HG03064 (cell line): ENCODE measurements around the gene C5orf34.
A peak's percentile ranks its signal among the peaks of the same experiment; 100 is the strongest.
"Not testable (repeated sequence)": the region's sequence is repeated elsewhere in the genome, so short reads cannot be mapped to it uniquely, and the experiment has no call there.

ENCODE experiments used
- ATAC-seq: cut with Tn5 transposase; IDR thresholded peaks from one replicate; pipeline ENCODE4 v1.9.1; 2021; ENCODE audit warnings: low read depth; ENCODE audit not compliant: unreplicated experiment

C5orf34 gene

DNA sequence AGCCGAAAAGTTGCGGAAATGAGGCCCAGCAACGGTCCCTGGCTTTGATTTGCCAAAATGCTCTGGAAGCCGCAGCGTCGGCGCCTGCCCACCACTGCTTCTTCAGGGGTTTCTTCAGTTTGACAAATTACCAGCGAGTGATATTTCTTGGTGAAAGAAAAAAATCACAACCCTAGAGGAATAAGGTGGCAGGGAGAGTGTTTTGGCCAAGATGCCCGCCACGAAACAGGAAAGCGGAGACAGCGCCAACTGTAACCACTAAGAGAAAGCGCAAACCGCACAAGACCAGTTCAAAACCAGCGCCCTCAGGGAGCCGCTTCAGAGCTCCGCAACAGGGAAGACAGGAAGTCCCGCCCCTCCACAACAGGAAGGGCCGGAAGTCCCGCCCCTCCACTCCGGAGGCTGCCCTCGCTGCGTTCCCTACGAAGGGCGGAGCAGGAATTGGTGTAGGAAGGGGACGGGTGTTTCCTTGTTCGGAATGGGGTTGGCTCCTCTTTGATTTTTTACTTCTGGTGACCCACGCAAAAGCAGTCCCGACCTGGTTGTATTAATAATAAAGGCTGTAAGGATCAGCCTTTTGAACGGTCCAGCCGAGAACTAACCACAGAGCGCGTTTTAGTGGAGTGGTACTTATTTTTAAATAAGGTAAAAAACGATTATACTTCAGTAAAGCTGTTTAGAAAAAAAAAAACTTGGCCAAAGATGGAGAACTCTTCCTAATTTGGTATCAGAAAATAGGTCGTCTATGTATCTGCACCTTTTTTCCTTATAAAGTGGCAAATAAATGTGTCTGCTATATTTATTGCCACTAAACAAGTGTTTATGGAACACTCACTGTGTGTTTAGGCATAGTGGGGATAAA lies at the start of gene C5orf34:
C5orf34 (minus strand) TSS at position 333 of the 862 bp plus-strand sequence. CDS start 5,809 bp downstream, outside the sequence.
- peak; percentile 97 for ATAC-seq

DNA sequence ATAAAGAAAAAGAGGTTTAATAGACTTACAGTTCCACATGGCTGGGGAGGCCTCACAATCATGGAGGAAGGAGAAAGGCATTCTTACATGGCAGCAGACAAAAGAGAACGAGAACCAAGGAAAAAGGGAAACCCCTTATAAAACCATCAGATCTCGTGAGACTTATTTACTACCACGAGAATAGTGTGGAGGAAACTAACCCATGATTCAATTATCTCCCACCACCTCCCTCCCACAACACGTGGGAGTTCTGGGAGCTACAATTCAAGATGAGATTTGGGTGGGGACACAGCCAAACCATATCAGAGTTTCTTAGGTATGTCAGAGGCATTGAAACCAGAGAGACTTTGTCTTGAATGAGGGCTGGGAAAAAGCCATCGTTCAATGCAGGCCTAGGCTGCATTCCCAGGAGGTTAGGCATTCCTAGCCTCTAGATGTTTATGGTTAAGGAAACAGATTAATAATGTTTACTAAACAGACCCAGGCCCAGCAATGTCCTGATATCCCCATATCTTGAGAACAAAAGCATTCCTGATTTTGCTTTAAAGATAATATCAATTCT lies 49.4 kb upstream of the C5orf34 start:
- no peak for ATAC-seq

DNA sequence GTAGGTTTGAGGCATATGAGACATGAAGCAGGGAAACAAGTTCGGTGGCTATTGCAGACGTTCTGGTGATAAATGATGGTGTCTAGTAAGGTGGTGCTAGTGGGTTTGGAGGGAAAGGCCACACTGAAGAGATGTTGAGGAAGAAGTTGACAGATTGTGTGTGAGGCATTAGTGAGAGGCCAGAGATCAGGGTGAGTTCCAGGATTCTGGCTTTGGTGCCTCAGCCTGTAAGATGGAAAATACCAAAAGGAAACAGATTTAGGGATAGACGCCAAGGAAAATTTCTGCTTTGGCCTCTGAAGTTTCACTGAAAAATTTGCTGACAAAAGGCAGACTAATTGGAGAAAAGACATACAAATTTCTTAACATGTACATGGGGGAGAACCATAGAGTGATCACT lies 48.4 kb upstream of the C5orf34 start:
- no peak for ATAC-seq

DNA sequence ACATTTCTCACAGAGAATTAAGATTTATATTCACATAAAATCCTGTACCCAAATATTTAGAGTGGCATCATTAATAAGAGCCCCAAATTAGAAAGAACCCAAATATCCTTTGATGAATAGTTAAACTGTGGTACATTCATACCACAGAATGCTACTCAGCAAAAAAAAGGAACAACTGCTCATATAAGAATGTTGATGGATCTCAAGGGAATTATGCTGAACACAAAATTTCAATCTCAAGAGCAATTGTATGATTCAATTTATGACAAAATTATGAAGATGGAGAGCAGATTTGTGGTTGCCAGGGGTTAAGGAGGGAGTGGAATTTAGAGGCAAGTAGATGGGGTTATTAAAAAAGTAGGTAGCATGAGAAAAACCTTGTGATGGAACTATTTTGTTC lies 46.4 kb upstream of the C5orf34 start:
- ATAC-seq, result no peak

GRCh38 chr5:43560128-43560527 lies 45.2 kb upstream of the C5orf34 start:
- no peak for ATAC-seq

DNA sequence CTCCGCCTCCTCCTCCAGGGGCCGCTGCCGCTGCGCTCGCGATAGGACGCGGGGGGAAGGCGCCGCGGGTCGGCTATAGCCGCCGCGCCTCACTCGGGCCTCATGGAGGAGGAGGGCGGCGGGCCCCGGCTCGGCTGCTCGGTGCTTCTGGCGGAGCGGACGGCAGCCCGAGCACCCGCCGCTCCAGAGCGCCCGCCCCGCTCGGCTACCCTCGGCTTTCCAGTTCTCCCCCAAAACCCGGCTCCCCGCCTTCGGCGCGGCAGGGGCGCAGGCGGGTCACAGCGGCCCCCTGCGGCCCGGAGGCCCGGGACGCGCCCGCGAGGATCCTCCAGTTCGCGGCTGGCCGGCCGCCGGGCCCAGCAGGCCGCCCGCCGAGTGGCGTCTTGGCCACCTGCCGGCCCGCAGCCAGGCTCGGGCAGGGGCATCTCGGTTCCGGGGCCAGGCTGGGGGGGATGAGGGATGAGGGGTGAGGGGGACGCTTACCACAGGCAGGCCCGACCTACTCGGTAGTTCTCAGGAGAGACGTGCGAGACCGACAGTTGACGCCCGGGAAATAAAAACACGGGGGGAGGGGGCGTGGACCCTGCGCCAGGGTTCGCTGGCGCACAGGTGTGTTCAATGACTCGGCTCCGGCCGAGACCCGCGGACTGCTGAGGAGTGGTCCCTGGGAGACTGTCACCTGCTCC lies 42.1 kb upstream of the C5orf34 start, which contains the start of gene PAIP1:
PAIP1 (minus strand) TSS at position 221 of the 686 bp plus-strand sequence. CDS start 231 bp downstream, outside the sequence.
- peak; percentile 80 for ATAC-seq

- ATAC-seq, result peak; percentile 90
These were observed 41.6 kb upstream of the C5orf34 start for GRCh38 chr5:43556607-43556856.

GRCh38 chr5:43555895-43556606 lies 41.1 kb upstream of the C5orf34 start:
- peak; percentile 31 for ATAC-seq

- no peak for ATAC-seq
These were observed 39.5 kb upstream of the C5orf34 start for GRCh38 chr5:43554497-43554896.

DNA sequence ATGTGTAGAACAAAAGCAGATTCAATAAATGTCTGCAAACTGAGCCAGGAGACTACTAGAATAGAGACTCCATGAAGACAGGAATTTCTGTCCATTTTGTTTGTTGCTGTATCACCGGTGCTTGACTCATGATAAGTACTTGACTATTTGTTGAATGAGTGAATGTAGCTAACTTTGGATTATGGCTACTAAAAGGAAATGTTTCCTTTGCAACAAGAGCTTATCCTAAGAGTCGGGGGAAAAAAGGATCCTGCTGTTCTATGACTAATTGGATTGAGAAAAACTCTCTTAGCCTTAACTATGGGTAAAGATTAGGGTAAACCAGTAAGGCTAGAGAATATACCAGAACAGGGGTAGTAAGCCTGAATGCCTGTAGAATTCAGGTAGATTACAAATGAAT lies 38.4 kb upstream of the C5orf34 start:
- ATAC-seq, result no peak

GRCh38 chr5:43551731-43552130 lies 36.8 kb upstream of the C5orf34 start:
- ATAC-seq, result no peak

DNA sequence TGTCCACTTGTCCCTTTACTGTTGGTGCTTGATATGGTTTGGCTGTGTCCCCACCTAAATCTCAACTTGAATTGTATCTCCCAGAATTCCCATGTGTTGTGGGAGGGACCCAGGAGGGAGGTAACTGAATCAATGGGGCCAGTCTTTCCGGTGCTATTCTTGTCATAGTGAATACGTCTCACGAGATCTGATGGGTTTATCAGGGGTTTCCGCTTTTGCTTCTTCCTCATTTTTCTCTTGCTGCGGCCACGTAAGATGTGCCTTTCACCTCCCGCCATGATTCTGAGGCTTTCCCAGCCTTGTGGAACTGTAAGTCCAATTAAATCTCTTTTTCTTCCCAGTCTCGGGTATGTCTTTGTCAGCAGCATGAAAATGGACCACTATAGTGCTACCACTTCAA lies 34.3 kb upstream of the C5orf34 start:
- ATAC-seq, result not testable (repeated sequence)

DNA sequence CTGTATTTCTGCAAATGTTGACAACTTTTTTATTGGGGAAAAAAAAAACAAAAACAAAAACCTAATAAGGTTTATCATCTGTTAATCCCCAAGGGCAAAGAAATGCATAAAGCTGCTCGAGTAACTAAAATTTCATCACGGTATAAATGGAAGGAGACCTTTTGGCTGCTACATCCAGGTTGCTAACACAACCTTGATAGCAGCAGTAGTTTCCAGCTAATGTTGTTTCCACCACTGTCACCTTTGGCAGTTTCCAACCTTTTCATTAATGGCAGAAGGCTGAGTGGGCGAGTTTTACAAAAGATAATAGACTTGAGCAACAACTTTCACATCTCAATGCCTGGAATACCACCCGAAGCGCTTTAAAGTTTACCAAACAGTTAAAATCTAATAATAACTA lies 33.4 kb upstream of the C5orf34 start:
- no peak for ATAC-seq

DNA sequence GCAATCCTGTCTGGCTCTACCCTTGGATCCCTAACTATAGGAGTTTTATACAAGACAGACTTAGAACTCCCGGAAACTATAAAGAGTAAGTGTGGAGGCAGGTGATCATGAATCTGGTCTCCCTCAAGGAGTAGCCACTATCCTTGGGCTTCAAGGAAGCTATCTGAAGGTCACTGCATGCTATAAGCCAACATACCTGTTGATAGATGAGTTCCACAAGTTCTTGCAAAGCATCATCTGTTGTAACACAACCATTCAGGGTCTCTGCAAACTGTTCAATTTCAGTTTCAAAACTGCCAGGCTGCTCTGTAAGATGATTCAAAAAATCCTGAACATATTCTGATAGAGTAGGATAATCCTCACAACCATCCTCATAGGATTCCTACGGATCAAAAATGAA lies 32.6 kb upstream of the C5orf34 start:
- ATAC-seq, result no peak

- no peak for ATAC-seq
These were observed 28.5 kb upstream of the C5orf34 start for GRCh38 chr5:43543434-43543833.

DNA sequence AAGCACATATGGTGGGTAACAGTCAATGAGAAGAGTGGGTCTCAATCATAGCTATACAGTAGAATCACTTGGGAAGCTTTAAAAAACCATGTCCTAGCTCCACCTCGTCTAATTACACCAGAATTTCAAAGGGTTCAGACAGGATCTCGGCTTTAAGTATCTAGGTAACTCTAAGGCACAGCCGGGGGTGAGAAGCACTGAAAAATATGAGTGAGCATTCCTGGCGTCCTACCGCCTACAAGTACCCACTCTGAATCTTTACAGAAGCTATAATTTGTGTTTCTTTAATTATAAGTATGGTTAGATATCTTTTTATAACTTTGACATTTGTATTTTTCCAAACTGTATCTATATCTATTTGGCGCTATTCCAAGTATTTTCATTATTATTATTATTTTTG lies 25.8 kb upstream of the C5orf34 start:
- ATAC-seq, result no peak

- no peak for ATAC-seq
These were observed 22.0 kb upstream of the C5orf34 start for GRCh38 chr5:43536972-43537371.

DNA sequence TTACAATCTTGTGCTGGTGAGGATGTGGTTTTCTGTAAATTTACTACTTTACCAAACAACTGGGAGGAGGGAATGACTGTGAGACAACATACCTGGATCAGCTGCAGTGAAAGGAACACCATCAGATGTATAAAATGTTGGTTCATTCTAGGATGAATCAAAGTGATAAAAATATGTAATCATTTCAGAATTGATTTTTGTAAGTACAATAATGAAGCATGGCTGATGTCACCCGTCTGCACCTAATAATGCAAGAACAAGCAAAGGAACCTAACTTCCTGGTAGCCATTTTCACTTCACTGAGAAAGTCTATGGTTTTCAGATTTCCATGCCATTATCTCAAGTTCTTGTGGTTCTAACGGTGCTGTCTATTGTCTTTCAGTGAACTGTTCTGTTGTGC lies 18.7 kb upstream of the C5orf34 start:
- ATAC-seq, result no peak

GRCh38 chr5:43530648-43531047 lies 15.7 kb upstream of the C5orf34 start:
- no peak for ATAC-seq

- ATAC-seq, result no peak
These were observed 8.7 kb upstream of the C5orf34 start for GRCh38 chr5:43523662-43524072.

DNA sequence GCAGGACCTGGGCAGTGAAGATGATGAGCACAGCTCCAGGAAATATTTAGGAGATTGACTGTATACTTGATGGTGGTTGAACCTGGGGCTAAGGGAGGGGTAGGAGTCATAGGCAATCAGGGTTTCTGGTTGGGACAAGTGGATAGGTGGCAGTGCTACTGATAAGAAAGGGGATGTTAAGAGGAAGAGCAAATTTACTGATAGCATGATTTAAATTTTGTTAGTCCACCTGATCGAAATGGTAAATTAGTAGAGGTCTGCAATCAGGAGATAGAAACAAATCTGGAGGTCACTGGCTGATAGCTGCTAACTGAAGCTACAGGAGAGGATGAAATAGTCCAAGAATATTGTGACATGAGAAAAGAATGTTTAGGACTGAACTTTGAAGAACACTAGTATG lies 5.7 kb upstream of the C5orf34 start:
- ATAC-seq, result no peak
